K562 (cell line): ENCODE data around the gene TMTC2. TPM values are rescaled to one million over a fixed set of nuclear protein-coding genes. Genes with fewer than 3 reads are reported as not detected.

ENCODE experiments used
- ATAC-seq: fragments of 200-7000 bp; cut with Tn5 transposase; 3 replicates; pipeline ENCODE4 v1.9.1; 2020; ENCODE audit warnings: moderate library complexity
- BruUV-seq: library from RNA; stranded (reverse); fragments of 400-500 nt; replicated peaks from 2 replicates; lab custom pipeline; 2021; lab: Mats Ljungman, UMichigan
- CTCF ChIA-PET: fragments of 300-600 bp; formaldehyde crosslinking; extraction: SDS; loops from one replicate; lab custom pipeline; 2021; ENCODE audit warnings: low intra/inter-chr PET ratio; lab: Yijun Ruan, JAX
- POLR2A ChIA-PET: fragments of 300-600, 350-650 bp; sonication (Branson Sonifier 250); formaldehyde crosslinking; extraction: SDS; loops from one replicate; lab custom pipeline; 2021; ENCODE audit warnings: antibody characterized with exemption, inconsistent platforms; lab: Yijun Ruan, JAX
- DNase-seq, 4 experiments: peaks; one replicate each; pipeline versions ENCODE4 v3.0.0 to v3.0.0-alpha.2; 2011 to 2018; ENCODE audit warnings: low spot score in 3 of 4, mixed read lengths in 3 of 4; ENCODE audit errors: extremely low read depth in 1 of 4
- FAIRE-seq: peaks from 2 replicates; lab custom pipeline; 2011; peaks lifted over from hg19 to GRCh38; lab: Jason Lieb, UNC
- H2AFZ ChIP-seq: 2 replicates; pipeline ENCODE4 v1.6.0; 2011; ENCODE audit warnings: low read depth, low read length, control low read depth, inconsistent platforms
- H3K27ac ChIP-seq: fragments of 200-600 bp; 3 replicates; pipeline ENCODE4 v1.8.0; 2011; ENCODE audit warnings: low read depth, mild to moderate bottlenecking, control low read depth, inconsistent platforms, low read length, moderate library complexity, mixed read lengths; ENCODE audit errors: extremely low read depth
- H3K27me3 ChIP-seq, 2 experiments: fragments of 300-600 bp in 1 of 2; 2 replicates in 1 of 2; 3 replicates in 1 of 2; pipeline versions ENCODE4 v1.6.0 to v1.8.0; 2011; ENCODE audit warnings: inconsistent platforms in 2 of 2, low read length in 2 of 2, mild to moderate bottlenecking in 1 of 2, mixed read lengths in 1 of 2, moderate library complexity in 1 of 2; ENCODE audit not compliant: control insufficient read depth in 2 of 2, insufficient read depth in 2 of 2
- H3K36me3 ChIP-seq: fragments of 300-600 bp; 3 replicates; pipeline ENCODE4 v1.8.0; 2011; ENCODE audit warnings: mild to moderate bottlenecking, low read length, inconsistent platforms; ENCODE audit not compliant: control insufficient read depth, insufficient read depth
- H3K4me1 ChIP-seq, 2 experiments: fragments of 200-600 bp in 1 of 2; replicated peaks in 1 of 2; 2 replicates in 1 of 2; 3 replicates in 1 of 2; pipeline versions ENCODE4 v1.5.1 to v1.8.0; 2011; ENCODE audit warnings: inconsistent platforms in 2 of 2, low read length in 2 of 2, mild to moderate bottlenecking in 1 of 2, mixed read lengths in 1 of 2, moderate library complexity in 1 of 2; ENCODE audit not compliant: control insufficient read depth in 2 of 2, insufficient read depth in 2 of 2
- H3K4me2 ChIP-seq: 2 replicates; pipeline ENCODE4 v1.6.1; 2011; ENCODE audit warnings: low read length, control low read depth, inconsistent platforms, mixed read lengths; ENCODE audit not compliant: insufficient read depth
- H3K4me3 ChIP-seq: fragments of 200-600 bp; sonication (generic), shearing (Covaris generic); 2 replicates; pipeline ENCODE4 v1.5.1; 2016; ENCODE audit warnings: control low read depth, inconsistent platforms
- H3K79me2 ChIP-seq: fragments of 200-600 bp; 3 replicates; pipeline ENCODE4 v1.8.0; 2011; ENCODE audit warnings: low read length, inconsistent platforms; ENCODE audit not compliant: control insufficient read depth, insufficient read depth
- H3K9ac ChIP-seq, 2 experiments: 2 replicates each; pipeline versions ENCODE4 v1.6.0 to v1.6.1; 2011; ENCODE audit warnings: low read depth in 2 of 2, low read length in 2 of 2, control low read depth in 1 of 2, inconsistent platforms in 1 of 2, mild to moderate bottlenecking in 1 of 2, mixed read lengths in 1 of 2; ENCODE audit not compliant: insufficient read depth in 1 of 2
- H3K9me1 ChIP-seq: one replicate; pipeline ENCODE4 v1.6.0; 2011; ENCODE audit warnings: inconsistent platforms, mild to moderate bottlenecking, low read length, moderate library complexity; ENCODE audit not compliant: control insufficient read depth, insufficient read depth
- H3K9me3 ChIP-seq: replicated peaks from 2 replicates; pipeline ENCODE4 v1.5.1; 2011; ENCODE audit warnings: low read depth, low read length, inconsistent platforms; ENCODE audit not compliant: control insufficient read depth, insufficient read depth
- H4K20me1 ChIP-seq: replicated peaks from 2 replicates; pipeline ENCODE4 v1.6.1; 2011; ENCODE audit warnings: low read length, inconsistent platforms, mixed read lengths; ENCODE audit not compliant: control insufficient read depth, insufficient read depth
- ASH1L ChIP-seq: fragments of 450-650 bp; IDR thresholded peaks from 2 replicates; pipeline ENCODE4 v1.6.1; 2018; ENCODE audit warnings: borderline replicate concordance, mild to moderate bottlenecking, low read depth; ENCODE audit not compliant: partially characterized antibody
- BRF2 ChIP-seq: IDR thresholded peaks from 3 replicates; pipeline ENCODE4 v1.6.1; 2011; ENCODE audit warnings: borderline replicate concordance, mild to moderate bottlenecking; ENCODE audit not compliant: insufficient read length, insufficient read depth
- HDGF ChIP-seq: fragments of 450-650 bp; IDR thresholded peaks from 2 replicates; pipeline ENCODE4 v1.6.1; 2016
- KAT7 ChIP-seq: sonication (generic); formaldehyde crosslinking; IDR thresholded peaks from 2 replicates; pipeline ENCODE4 v1.8.0; 2022; ENCODE audit warnings: missing genetic modification reagents, mild to moderate bottlenecking, borderline replicate concordance
- TBL1XR1 ChIP-seq, 2 experiments: IDR thresholded peaks; 2 replicates each; pipeline ENCODE4 v1.6.1; 2012; ENCODE audit warnings: improper control_type of control experiment in 2 of 2, low read length in 2 of 2, mild to moderate bottlenecking in 1 of 2
- WGBS: fragments of 100-300 bp; shearing (Covaris generic); methylation state at CpG from one replicate; pipeline ENCODE4 v1.1.6; 2016; ENCODE audit warnings: low coverage, mixed read lengths; ENCODE audit not compliant: insufficient coverage; ENCODE audit errors: missing lambda C conversion rate; 5-methylcytosine and 5-hydroxymethylcytosine counted together
- in situ Hi-C: fragments of 300-500 bp; cut with MboI; formaldehyde crosslinking; loops from 4 replicates; pipeline ENCODE4 v1.15.0; 2018; ENCODE audit warnings: inconsistent platforms, mixed read lengths
- intact Hi-C: fragments of 100-400 bp; cut with micrococcal nuclease; formaldehyde crosslinking; loops from 2 replicates; pipeline ENCODE4 v1.14.2; 2022
- polyA plus RNA-seq, 8 experiments: library from polyadenylated mRNA; depleted of rRNA in 4 of 8; stranded (reverse) in 5 of 8; unstranded in 3 of 8; fragments of >200 nt; fragmentation: Nextera tagmentation in 2 of 8; fragmentation: Illumina TruSeq in 1 of 8; extraction: Ambion mirVana in 2 of 8; extraction: Trizol in 1 of 8; gene quantifications; 2 replicates each; pipeline versions ENCODE4 v1.2.1 to v1.2.3, GENCODE V29; 2011 to 2014; ENCODE audit warnings: inconsistent platforms in 1 of 8, missing spikeins in 1 of 8
- total RNA-seq, 7 experiments: library from RNA; depleted of rRNA in 6 of 7; stranded (reverse); fragments of >200 nt in 6 of 7; fragmentation: Illumina TruSeq in 2 of 7; extraction: Trizol in 2 of 7; gene quantifications; 2 replicates each; pipeline versions ENCODE4 v1.2.1 to v1.2.3, GENCODE V29; 2011 to 2021; ENCODE audit warnings: low replicate concordance in 1 of 7
- TF ChIP-seq, protein P1 (sequence below): fragments of 250-450 bp; sonication (Bioruptor Pico); IDR thresholded peaks from 2 replicates; pipeline ENCODE4 v1.8.0; 2021; ENCODE audit warnings: moderate library complexity, mild to moderate bottlenecking, inconsistent platforms
- TF ChIP-seq, protein P2 (sequence below): fragments of 200-600 bp; sonication (generic); IDR thresholded peaks from one replicate; pipeline ENCODE4 v1.6.1; 2012; ENCODE audit warnings: mild to moderate bottlenecking, low read depth, low read length, inconsistent platforms

Gene TMTC2
- total and polyA plus RNA-seq, 9 of the 15 experiments (the other 6 are each of a cell fraction or from before 2014, with no cell fraction given) = 0.29 to 1.1 (median 0.55) TPM

- in situ Hi-C loops (no loop called here), intact Hi-C loops (no loop called here)
- ChIA-PET CTCF (no interaction called here), POLR2A (no interaction called here)
- no peaks in the 10 kb centered on the region for H3K4me1 ChIP-seq
- H3K9me3 ChIP-seq = no peaks in the 10 kb centered on the region
- WGBS = 49% methylated on average over 6 of the region's 6 CpGs
- BruUV-seq = no TSS peak
- peak overlapping the region; percentile 0; the same call in 1 of the 2 replicates for H2AFZ ChIP-seq
- no peaks in the 10 kb centered on the region for H3K36me3 ChIP-seq
- FAIRE-seq = no peak
- no peaks in the 10 kb centered on the region for H4K20me1 ChIP-seq
- no peaks in the 10 kb centered on the region for H3K27me3 ChIP-seq
- H3K4me3 ChIP-seq = no peak overlapping the region
- TF ChIP-seq KAT7 (CRISPR knock-in tag) (no peak), TBL1XR1 (IDR thresholded peaks at IDR 0.05; ENCODE audit: low read length in 2 of 2) (no peak), ASH1L (no peak), BRF2 (no peak), HDGF (no peak)
- TF ChIP-seq, protein P1, sequence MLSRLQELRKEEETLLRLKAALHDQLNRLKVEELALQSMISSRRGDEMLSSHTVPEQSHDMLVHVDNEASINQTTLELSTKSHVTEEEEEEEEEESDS = no peak
- TF ChIP-seq, protein P2, sequence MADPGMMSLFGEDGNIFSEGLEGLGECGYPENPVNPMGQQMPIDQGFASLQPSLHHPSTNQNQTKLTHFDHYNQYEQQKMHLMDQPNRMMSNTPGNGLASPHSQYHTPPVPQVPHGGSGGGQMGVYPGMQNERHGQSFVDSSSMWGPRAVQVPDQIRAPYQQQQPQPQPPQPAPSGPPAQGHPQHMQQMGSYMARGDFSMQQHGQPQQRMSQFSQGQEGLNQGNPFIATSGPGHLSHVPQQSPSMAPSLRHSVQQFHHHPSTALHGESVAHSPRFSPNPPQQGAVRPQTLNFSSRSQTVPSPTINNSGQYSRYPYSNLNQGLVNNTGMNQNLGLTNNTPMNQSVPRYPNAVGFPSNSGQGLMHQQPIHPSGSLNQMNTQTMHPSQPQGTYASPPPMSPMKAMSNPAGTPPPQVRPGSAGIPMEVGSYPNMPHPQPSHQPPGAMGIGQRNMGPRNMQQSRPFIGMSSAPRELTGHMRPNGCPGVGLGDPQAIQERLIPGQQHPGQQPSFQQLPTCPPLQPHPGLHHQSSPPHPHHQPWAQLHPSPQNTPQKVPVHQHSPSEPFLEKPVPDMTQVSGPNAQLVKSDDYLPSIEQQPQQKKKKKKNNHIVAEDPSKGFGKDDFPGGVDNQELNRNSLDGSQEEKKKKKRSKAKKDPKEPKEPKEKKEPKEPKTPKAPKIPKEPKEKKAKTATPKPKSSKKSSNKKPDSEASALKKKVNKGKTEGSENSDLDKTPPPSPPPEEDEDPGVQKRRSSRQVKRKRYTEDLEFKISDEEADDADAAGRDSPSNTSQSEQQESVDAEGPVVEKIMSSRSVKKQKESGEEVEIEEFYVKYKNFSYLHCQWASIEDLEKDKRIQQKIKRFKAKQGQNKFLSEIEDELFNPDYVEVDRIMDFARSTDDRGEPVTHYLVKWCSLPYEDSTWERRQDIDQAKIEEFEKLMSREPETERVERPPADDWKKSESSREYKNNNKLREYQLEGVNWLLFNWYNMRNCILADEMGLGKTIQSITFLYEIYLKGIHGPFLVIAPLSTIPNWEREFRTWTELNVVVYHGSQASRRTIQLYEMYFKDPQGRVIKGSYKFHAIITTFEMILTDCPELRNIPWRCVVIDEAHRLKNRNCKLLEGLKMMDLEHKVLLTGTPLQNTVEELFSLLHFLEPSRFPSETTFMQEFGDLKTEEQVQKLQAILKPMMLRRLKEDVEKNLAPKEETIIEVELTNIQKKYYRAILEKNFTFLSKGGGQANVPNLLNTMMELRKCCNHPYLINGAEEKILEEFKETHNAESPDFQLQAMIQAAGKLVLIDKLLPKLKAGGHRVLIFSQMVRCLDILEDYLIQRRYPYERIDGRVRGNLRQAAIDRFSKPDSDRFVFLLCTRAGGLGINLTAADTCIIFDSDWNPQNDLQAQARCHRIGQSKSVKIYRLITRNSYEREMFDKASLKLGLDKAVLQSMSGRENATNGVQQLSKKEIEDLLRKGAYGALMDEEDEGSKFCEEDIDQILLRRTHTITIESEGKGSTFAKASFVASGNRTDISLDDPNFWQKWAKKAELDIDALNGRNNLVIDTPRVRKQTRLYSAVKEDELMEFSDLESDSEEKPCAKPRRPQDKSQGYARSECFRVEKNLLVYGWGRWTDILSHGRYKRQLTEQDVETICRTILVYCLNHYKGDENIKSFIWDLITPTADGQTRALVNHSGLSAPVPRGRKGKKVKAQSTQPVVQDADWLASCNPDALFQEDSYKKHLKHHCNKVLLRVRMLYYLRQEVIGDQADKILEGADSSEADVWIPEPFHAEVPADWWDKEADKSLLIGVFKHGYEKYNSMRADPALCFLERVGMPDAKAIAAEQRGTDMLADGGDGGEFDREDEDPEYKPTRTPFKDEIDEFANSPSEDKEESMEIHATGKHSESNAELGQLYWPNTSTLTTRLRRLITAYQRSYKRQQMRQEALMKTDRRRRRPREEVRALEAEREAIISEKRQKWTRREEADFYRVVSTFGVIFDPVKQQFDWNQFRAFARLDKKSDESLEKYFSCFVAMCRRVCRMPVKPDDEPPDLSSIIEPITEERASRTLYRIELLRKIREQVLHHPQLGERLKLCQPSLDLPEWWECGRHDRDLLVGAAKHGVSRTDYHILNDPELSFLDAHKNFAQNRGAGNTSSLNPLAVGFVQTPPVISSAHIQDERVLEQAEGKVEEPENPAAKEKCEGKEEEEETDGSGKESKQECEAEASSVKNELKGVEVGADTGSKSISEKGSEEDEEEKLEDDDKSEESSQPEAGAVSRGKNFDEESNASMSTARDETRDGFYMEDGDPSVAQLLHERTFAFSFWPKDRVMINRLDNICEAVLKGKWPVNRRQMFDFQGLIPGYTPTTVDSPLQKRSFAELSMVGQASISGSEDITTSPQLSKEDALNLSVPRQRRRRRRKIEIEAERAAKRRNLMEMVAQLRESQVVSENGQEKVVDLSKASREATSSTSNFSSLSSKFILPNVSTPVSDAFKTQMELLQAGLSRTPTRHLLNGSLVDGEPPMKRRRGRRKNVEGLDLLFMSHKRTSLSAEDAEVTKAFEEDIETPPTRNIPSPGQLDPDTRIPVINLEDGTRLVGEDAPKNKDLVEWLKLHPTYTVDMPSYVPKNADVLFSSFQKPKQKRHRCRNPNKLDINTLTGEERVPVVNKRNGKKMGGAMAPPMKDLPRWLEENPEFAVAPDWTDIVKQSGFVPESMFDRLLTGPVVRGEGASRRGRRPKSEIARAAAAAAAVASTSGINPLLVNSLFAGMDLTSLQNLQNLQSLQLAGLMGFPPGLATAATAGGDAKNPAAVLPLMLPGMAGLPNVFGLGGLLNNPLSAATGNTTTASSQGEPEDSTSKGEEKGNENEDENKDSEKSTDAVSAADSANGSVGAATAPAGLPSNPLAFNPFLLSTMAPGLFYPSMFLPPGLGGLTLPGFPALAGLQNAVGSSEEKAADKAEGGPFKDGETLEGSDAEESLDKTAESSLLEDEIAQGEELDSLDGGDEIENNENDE = no peak
- H3K27ac ChIP-seq = no peak overlapping the region
- H3K79me2 ChIP-seq = no peaks in the 10 kb centered on the region
- no peak overlapping the region for H3K9ac ChIP-seq
- no peak for DNase-seq
- no peaks in the 10 kb centered on the region for H3K9me1 ChIP-seq
- no peak overlapping the region for H3K4me2 ChIP-seq
- no peak for ATAC-seq
Observed at GRCh38 chr12:83059107-83059506, 372.4 kb downstream of the TMTC2 start.
